CD4-positive, alpha-beta T cell (primary cell): ENCODE results near the gene GPBP1. TPM values are rescaled to one million over a fixed set of nuclear protein-coding genes. Genes with fewer than 3 reads are reported as not detected.

Experiments
- ATAC-seq: fragments of 200-7000 bp; cut with Tn5 transposase; one replicate; pipeline ENCODE4 v1.10.0; 2022; ENCODE audit warnings: mild to moderate bottlenecking; ENCODE audit not compliant: poor library complexity
- CTCF ChIA-PET: fragments of 350-600 bp; sonication (Branson Sonifier 250); formaldehyde crosslinking; loops from one replicate; lab custom pipeline; 2021; ENCODE audit warnings: antibody characterized with exemption, inconsistent platforms; lab: Charles Lee
- POLR2A ChIA-PET: fragments of 350-600 bp; sonication (Branson Sonifier 250); formaldehyde crosslinking; loops from one replicate; lab custom pipeline; 2021; ENCODE audit warnings: antibody characterized with exemption, inconsistent platforms; lab: Charles Lee
- DNase-seq, 14 experiments: peaks; one replicate each; pipeline ENCODE4 v3.0.0-alpha.2; 2013 to 2020; ENCODE audit warnings: mixed read lengths in 2 of 14
- H3K27ac ChIP-seq, 2 donors: one replicate each; pipeline versions ENCODE4 v1.5.1 to v1.7.0; 2013; ENCODE audit warnings: low read length in 2 of 2, low read depth in 1 of 2, mild to moderate bottlenecking in 1 of 2
- H3K27me3 ChIP-seq, 2 experiments: 1 replicate in 1 of 2; 2 replicates in 1 of 2; pipeline versions ENCODE4 v1.6.1 to v1.7.0; 2013; ENCODE audit warnings: low read length in 2 of 2, control low read depth in 1 of 2, mild to moderate bottlenecking in 1 of 2, moderate library complexity in 1 of 2; ENCODE audit not compliant: insufficient read depth in 2 of 2, control insufficient read depth in 1 of 2
- H3K36me3 ChIP-seq: one replicate; pipeline ENCODE4 v1.6.1; 2013; ENCODE audit warnings: low read length, control low read depth; ENCODE audit not compliant: insufficient read depth
- H3K4me1 ChIP-seq: one replicate; pipeline ENCODE4 v1.6.1; 2013; ENCODE audit warnings: low read length, control low read depth; ENCODE audit not compliant: insufficient read depth
- H3K4me3 ChIP-seq: one replicate; pipeline ENCODE4 v1.5.1; 2013; ENCODE audit warnings: mild to moderate bottlenecking, low read length, moderate library complexity
- H3K9me3 ChIP-seq, 2 experiments: 1 replicate in 1 of 2; 2 replicates in 1 of 2; pipeline versions ENCODE4 v1.6.1 to v1.7.0; 2013; ENCODE audit warnings: low read length in 2 of 2, mild to moderate bottlenecking in 2 of 2, control low read depth in 1 of 2, moderate library complexity in 1 of 2; ENCODE audit not compliant: control insufficient read depth in 1 of 2, insufficient read depth in 1 of 2
- H3K27ac Mint-ChIP-seq: one replicate; pipeline ENCODE4 v1.8.0; 2020; ENCODE audit warnings: mixed read lengths
- H3K27me3 Mint-ChIP-seq: one replicate; pipeline ENCODE4 v1.8.0; 2021; ENCODE audit warnings: mixed read lengths
- H3K36me3 Mint-ChIP-seq: one replicate; pipeline ENCODE4 v1.8.0; 2021; ENCODE audit warnings: low read depth, mixed read lengths
- H3K4me1 Mint-ChIP-seq: one replicate; pipeline ENCODE4 v1.8.0; 2021; ENCODE audit warnings: low read depth, mixed read lengths
- H3K4me3 Mint-ChIP-seq: one replicate; pipeline ENCODE4 v1.8.0; 2020; ENCODE audit warnings: mild to moderate bottlenecking, mixed read lengths
- H3K9me3 Mint-ChIP-seq: one replicate; pipeline ENCODE4 v1.8.0; 2020; ENCODE audit warnings: mixed read lengths
- CTCF ChIP-seq: fragments of 200-600 bp; IDR thresholded peaks from one replicate; pipeline ENCODE4 v1.8.0; 2022; ENCODE audit warnings: antibody characterized with exemption, mild to moderate bottlenecking
- intact Hi-C, 2 experiments: fragments of 100-400 bp; cut with DNase I in 1 of 2; cut with micrococcal nuclease in 1 of 2; formaldehyde crosslinking; loops; one replicate each; pipeline versions ENCODE4 v1.15.1 to v1.9.0; 2023 to 2025; cut with DNase I, micrococcal nuclease
- total RNA-seq, 174 experiments: library from RNA in 2 of 174; stranded (reverse) in 2 of 174; gene quantifications; one replicate each; pipeline ENCODE4 v1.2.3 and lab custom pipeline; 2021 to 2026

Gene GPBP1
- total RNA-seq, 2 experiments from 2014 or later: 136 to 137 TPM

- no peak for ATAC-seq
- ChIA-PET POLR2A (no interaction called here), CTCF (no interaction called here)
- Histone ChIP-seq H3K4me3 (no peak overlapping the region), H3K9me3 (no peaks in the 10 kb centered on the region), H3K36me3 (peaks cover 59% of the 10 kb centered on the region), H3K27me3 (no peaks in the 10 kb centered on the region), H3K27ac (no peak overlapping the region), H3K4me1 (peaks cover 8% of the 10 kb centered on the region)
- H3K27me3 Mint-ChIP-seq: no peaks in the 10 kb centered on the region
- H3K9me3 Mint-ChIP-seq: no peaks in the 10 kb centered on the region
- H3K36me3 Mint-ChIP-seq: peaks cover 89% of the 10 kb centered on the region
- no peak for DNase-seq
- TF ChIP-seq CTCF: no peak
- H3K27ac Mint-ChIP-seq: no peak overlapping the region
- intact Hi-C loops: no loop called here
- H3K4me1 Mint-ChIP-seq: peaks cover 44% of the 10 kb centered on the region
- H3K4me3 Mint-ChIP-seq: no peak overlapping the region
These were observed 73.9 kb downstream of the GPBP1 start for GRCh38 chr5:57247765-57248164.

GRCh38 chr5:57249265-57249874 is 75.5 kb downstream of the GPBP1 start:
- intact Hi-C loops: no loop called here
- Mint-ChIP-seq H3K4me1 (peaks cover 31% of the 10 kb centered on the region), H3K27me3 (no peaks in the 10 kb centered on the region), H3K36me3 (peaks cover 89% of the 10 kb centered on the region), H3K9me3 (no peaks in the 10 kb centered on the region), H3K27ac (peak overlapping the region; percentile 9), H3K4me3 (no peak overlapping the region)
- no peaks in the 10 kb centered on the region for H3K27me3 ChIP-seq
- no peak for ATAC-seq
- H3K9me3 ChIP-seq: no peaks in the 10 kb centered on the region
- ChIA-PET POLR2A (no interaction called here), CTCF (no interaction called here)
- H3K4me3 ChIP-seq: no peak overlapping the region
- TF ChIP-seq CTCF: no peak
- H3K36me3 ChIP-seq: peaks cover 74% of the 10 kb centered on the region
- no peak for DNase-seq
- H3K4me1 ChIP-seq: peaks cover 5% of the 10 kb centered on the region
- no peak overlapping the region for H3K27ac ChIP-seq

- no peaks in the 10 kb centered on the region for H3K27me3 Mint-ChIP-seq
- H3K4me1 Mint-ChIP-seq: peaks cover 23% of the 10 kb centered on the region
- H3K9me3 ChIP-seq: no peaks in the 10 kb centered on the region
- ATAC-seq: no peak
- no peaks in the 10 kb centered on the region for H3K4me1 ChIP-seq
- DNase-seq: no peak
- no peak overlapping the region for H3K4me3 Mint-ChIP-seq
- no peak overlapping the region for H3K4me3 ChIP-seq
- no peak overlapping the region for H3K27ac Mint-ChIP-seq
- TF ChIP-seq CTCF: no peak
- peaks cover 94% of the 10 kb centered on the region for H3K36me3 Mint-ChIP-seq
- H3K9me3 Mint-ChIP-seq: no peaks in the 10 kb centered on the region
- no peak overlapping the region for H3K27ac ChIP-seq
- CTCF ChIA-PET: no interaction called here
- intact Hi-C loops: no loop called here
- H3K27me3 ChIP-seq: no peaks in the 10 kb centered on the region
- peaks cover 84% of the 10 kb centered on the region for H3K36me3 ChIP-seq
- POLR2A ChIA-PET: no interaction called here
These were observed 84.2 kb downstream of the GPBP1 start for GRCh38 chr5:57258052-57258451.
